H4 (cell line): ENCODE data around the gene FBLN1. TPM values are rescaled to one million over a fixed set of nuclear protein-coding genes. Genes with fewer than 3 reads are reported as not detected.
"Not testable (repeated sequence)": the region's sequence is repeated elsewhere in the genome, so short reads cannot be mapped to it uniquely, and the experiment has no call there.

ENCODE experiments used
- DNase-seq: peaks from one replicate; pipeline ENCODE4 v3.0.0-alpha.2; 2015; ENCODE audit warnings: low spot score
- total RNA-seq: library from RNA; depleted of rRNA; stranded (reverse); fragments of >200 nt; shearing (Covaris generic); gene quantifications from 2 replicates; pipeline ENCODE4 v1.2.3, GENCODE V29; 2014

Gene FBLN1
- total RNA-seq, 1 experiment from 2014 or later = 0.37 TPM

- no peak for DNase-seq
Observed at GRCh38 chr22:45477366-45478107, 25.1 kb upstream of the FBLN1 start.

GRCh38 chr22:45478108-45478771 is 24.4 kb upstream of the FBLN1 start:
- peak; percentile 50 for DNase-seq

- no peak for DNase-seq
Observed at GRCh38 chr22:45480717-45481116, 22.0 kb upstream of the FBLN1 start.

- DNase-seq = no peak
Observed at GRCh38 chr22:45481661-45482060, 21.0 kb upstream of the FBLN1 start.

- no peak for DNase-seq
Observed at GRCh38 chr22:45482169-45482568, 20.5 kb upstream of the FBLN1 start.

GRCh38 chr22:45483319-45483718 is 19.4 kb upstream of the FBLN1 start:
- DNase-seq = no peak

- DNase-seq = no peak
Observed at GRCh38 chr22:45483918-45484499, 18.7 kb upstream of the FBLN1 start.

- no peak for DNase-seq
Observed at GRCh38 chr22:45484742-45485141, 17.9 kb upstream of the FBLN1 start.

- no peak for DNase-seq
Observed at GRCh38 chr22:45485261-45485660, 17.4 kb upstream of the FBLN1 start.

- no peak for DNase-seq
Observed at GRCh38 chr22:45488764-45489370, 13.8 kb upstream of the FBLN1 start.

GRCh38 chr22:45490836-45491235 is 11.8 kb upstream of the FBLN1 start:
- no peak for DNase-seq

- no peak for DNase-seq
Observed at GRCh38 chr22:45491841-45492240, 10.8 kb upstream of the FBLN1 start.

- DNase-seq = no peak
Observed at GRCh38 chr22:45493286-45493771, 9.4 kb upstream of the FBLN1 start.

- not testable (repeated sequence) for DNase-seq
Observed at GRCh38 chr22:45494306-45494705, 8.4 kb upstream of the FBLN1 start.

- DNase-seq = not testable (repeated sequence)
Observed at GRCh38 chr22:45495616-45496015, 7.1 kb upstream of the FBLN1 start.

- DNase-seq = no peak
Observed at GRCh38 chr22:45496451-45496941, 6.2 kb upstream of the FBLN1 start.

GRCh38 chr22:45497351-45498145 is 5.1 kb upstream of the FBLN1 start:
- no peak for DNase-seq

- DNase-seq = no peak
Observed at GRCh38 chr22:45499746-45500145, 2.9 kb upstream of the FBLN1 start.

GRCh38 chr22:45503050-45503815 is 550 bp downstream of the FBLN1 start:
- no peak for DNase-seq

- no peak for DNase-seq
Observed at GRCh38 chr22:45503816-45504372, 1.2 kb downstream of the FBLN1 start.
